HG03196 (cell line): Measurements from ENCODE around the gene IBA57.
"Not testable (repeated sequence)": the region's sequence is repeated elsewhere in the genome, so short reads cannot be mapped to it uniquely, and the experiment has no call there.

Experiments used
- ATAC-seq: cut with Tn5 transposase; IDR thresholded peaks from one replicate; pipeline ENCODE4 v1.9.1; 2021; ENCODE audit not compliant: unreplicated experiment

The IBA57 gene

GRCh38 chr1:228210712-228211530 lies 45.3 kb downstream of the IBA57 start:
- ATAC-seq, result no peak

GRCh38 chr1:228211531-228212414 lies 46.2 kb downstream of the IBA57 start:
- ATAC-seq, result no peak

DNA sequence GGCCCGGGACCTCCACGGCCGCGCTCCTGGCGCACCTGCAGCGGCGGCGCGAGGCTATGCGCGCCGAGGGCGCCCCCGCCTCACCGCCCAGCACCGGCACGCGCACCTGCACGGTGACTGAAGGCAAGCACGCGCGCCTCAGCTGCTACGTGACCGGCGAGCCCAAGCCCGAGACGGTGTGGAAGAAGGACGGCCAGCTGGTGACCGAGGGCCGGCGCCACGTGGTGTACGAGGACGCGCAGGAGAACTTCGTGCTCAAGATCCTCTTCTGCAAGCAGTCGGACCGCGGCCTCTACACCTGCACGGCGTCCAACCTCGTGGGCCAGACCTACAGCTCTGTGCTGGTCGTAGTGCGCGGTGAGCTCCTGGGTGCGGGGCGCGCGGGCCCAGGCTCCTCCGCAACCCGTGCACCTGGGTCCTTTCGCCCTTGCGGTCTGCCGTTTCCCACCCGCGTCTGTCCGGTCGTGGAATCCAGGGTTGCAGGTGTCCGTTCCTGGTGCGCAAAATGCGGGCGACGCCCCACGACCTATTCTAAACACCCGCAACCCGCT lies 46.9 kb downstream of the IBA57 start:
- ATAC-seq, result no peak

DNA sequence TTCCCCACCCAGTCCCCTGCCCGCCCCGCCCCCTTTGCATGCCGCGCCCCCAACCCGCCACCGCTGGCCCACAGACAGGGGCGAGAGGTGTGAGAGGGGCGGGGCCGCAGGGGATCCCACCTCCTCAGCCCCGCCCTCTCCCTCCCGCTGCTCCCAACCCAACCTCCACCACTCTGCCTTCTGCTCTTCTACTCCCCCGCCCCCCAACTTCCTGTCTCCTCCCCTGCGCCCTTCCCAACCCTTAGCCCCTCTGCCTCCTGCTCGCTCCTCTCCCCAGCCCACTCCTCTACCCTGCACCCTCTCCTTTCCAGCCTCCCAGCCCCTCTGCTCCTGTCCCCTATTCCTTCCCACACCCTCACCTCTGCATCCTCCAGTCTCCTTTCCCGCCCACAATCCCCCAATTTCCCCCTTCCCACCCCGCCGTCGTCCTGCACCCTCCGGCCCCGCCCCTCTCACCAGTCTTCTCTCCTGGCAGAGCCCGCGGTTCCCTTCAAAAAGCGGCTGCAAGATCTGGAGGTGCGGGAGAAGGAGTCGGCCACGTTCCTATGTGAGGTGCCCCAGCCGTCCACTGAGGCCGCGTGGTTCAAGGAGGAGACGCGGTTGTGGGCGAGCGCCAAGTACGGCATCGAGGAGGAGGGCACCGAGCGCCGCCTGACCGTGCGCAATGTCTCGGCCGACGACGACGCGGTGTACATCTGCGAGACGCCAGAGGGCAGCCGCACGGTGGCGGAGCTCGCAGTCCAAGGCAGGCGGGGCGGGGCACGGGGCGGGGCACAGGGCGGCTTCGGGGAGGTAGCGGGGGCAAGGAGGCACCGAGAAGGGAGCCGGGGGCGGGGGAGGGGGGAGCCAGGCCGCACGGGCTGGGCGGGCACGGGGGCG lies 47.6 kb downstream of the IBA57 start:
- ATAC-seq, result peak; percentile 85

- no peak for ATAC-seq
These were observed 48.6 kb downstream of the IBA57 start for GRCh38 chr1:228213917-228214808.

DNA sequence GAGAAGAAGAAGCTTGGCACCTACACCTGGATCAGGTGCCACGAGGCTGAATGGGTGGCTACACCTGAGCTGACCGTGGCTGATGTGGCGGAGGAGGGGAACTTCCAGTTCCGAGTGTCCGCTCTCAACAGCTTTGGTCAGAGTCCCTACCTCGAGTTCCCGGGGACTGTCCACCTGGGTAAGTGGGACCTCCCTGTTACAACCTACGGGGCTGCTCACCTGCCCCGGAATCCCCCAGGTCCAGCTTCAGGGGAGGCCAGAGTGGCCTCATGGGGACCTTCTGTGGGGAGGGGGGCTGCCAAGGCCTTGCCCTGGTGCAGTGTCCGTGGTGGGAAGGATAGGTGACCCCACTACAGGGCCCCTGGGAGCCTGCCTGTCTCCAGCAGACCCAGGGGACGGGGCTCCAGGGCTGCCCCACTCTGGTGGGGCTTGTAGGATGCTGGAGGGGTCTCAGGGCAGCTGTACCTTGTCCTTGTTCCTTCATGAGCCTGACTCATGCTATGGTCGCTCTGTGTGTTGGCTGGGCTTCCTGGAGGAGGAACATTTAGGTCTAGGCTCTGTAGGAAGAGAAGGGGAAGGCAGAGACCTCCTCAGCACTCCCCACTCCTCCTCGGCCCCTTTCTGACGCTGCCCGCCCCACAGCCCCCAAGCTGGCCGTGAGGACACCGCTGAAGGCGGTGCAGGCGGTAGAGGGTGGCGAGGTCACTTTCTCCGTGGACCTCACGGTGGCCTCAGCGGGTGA lies 49.5 kb downstream of the IBA57 start:
- no peak for ATAC-seq

GRCh38 chr1:228215663-228216116 lies 50.1 kb downstream of the IBA57 start:
- no peak for ATAC-seq

DNA sequence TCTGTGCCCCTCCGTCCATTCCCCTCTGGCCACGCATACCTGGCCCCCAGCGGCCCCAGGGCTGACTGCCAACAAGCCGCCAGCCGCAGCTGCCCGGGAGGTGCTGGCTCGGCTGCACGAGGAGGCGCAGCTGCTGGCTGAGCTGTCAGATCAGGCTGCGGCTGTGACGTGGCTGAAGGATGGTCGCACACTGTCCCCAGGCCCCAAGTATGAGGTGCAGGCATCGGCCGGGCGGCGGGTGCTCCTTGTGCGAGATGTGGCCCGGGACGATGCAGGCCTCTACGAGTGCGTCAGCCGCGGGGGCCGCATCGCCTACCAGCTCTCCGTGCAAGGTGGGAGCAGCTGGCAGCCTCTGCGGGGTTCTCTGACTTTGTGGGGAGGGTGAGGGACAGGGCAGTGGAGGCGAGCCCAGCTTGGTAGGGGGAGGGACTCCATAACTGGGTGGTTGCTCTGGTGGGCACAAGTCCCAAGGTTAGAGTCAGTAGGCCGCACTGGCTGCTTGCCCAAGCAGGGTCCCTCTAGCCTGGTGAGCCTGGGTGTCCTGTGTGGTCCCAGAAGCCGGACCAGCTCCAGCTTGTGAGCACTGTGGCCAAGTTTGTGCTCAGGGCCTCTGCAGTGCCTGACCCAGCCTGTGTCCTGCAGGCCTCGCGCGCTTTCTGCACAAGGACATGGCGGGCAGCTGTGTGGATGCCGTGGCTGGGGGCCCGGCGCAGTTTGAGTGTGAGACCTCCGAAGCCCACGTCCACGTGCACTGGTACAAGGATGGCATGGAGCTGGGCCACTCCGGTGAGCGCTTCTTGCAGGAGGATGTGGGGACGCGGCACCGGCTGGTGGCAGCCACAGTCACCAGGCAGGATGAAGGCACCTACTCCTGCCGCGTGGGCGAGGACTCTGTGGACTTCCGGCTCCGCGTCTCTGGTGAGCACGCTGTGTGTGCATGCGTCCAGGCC lies 51.0 kb downstream of the IBA57 start:
- ATAC-seq, result no peak

DNA sequence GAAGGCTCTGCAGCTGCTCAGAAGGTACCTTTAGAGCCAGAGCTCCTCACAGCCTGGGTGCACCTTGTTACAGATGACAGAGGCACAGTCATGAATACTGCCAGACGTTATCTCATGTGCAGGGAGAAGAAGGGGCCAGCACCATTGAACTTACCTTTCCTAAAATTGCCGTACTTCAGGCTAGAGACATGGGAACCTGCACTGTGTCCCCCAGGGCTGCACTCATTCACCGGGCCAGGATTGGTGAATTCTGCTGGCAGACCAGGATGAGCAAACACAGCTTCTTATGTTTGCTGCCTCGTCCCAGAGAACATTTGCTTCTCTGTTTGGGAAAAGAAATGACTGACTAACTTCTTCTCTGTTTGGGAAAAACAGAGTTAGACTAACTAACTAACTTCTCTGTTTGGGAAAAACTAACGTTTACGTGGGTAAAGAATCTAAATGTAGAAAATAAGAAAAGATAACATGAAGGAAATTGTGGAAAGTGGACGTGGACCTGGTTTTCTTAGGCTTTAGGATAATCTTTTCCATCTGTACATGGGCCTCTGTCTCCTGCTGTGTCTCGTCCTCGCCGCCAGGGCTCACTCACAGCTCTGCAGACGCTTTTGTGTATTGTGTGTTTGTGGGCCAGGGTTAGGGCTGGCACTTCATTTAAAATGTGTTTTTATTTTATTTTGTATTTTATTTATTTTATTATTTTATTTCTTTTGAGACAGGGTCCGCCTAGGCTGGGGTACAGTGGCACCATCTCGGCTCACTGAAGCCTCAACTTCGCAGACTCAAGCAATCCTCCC lies 52.1 kb downstream of the IBA57 start:
- no peak for ATAC-seq

- no peak for ATAC-seq
These were observed 53.1 kb downstream of the IBA57 start for GRCh38 chr1:228218513-228219244.

- no peak for ATAC-seq
These were observed 53.8 kb downstream of the IBA57 start for GRCh38 chr1:228219245-228219961.

GRCh38 chr1:228219962-228220780 lies 54.6 kb downstream of the IBA57 start:
- no peak for ATAC-seq

GRCh38 chr1:228221097-228221496 lies 55.5 kb downstream of the IBA57 start:
- not testable (repeated sequence) for ATAC-seq

DNA sequence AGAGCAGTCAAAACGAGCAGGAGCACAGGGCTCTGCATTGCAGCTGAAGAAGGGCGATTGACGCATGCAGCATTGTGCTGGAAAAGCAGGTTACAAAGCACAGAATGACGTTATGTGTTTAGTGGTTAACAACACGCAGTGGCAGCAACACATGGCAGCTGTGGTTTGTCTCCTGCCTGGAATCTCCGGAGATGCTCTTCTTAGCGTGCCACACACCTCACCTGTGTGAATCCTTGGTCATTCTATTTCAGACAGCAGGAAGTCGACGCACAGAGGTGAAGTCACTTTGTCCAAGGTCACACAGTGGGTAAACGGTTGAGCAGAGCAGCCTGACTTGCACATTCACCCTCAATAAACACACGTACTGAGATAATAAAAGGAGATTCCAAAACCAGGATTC lies 56.9 kb downstream of the IBA57 start:
- no peak for ATAC-seq
